Gastrocnemius medialis (tissue), 4 donors: ENCODE results near the gene COL27A1. TPM values are rescaled to one million over a fixed set of nuclear protein-coding genes. Genes with fewer than 3 reads are reported as not detected.

Experiments
- ATAC-seq, 2 donors: fragments of 150-250 bp; one replicate each; pipeline ENCODE4 v1.9.1; 2016
- DNase-seq, 2 donors: peaks; one replicate each; pipeline ENCODE4 v3.0.0-alpha.2; 2019
- H3K27ac ChIP-seq, 4 donors: fragments of 200-600 bp; sonication (generic); 1 replicate in 1 of 4; 2 replicates in 3 of 4; pipeline ENCODE4 v1.5.1; 2016 to 2018; ENCODE audit warnings: mild to moderate bottlenecking in 2 of 4, moderate library complexity in 1 of 4
- H3K27me3 ChIP-seq, 3 donors: fragments of 200-600 bp; sonication (generic) in 2 of 3; 1 replicate in 1 of 3; 2 replicates in 2 of 3; pipeline versions ENCODE4 v1.5.1 to v1.6.0; 2016 to 2019; ENCODE audit warnings: mild to moderate bottlenecking in 1 of 3, moderate library complexity in 1 of 3
- H3K36me3 ChIP-seq, 2 donors: fragments of 200-600 bp; sonication (generic) in 1 of 2; one replicate each; pipeline ENCODE4 v1.5.1; 2017 to 2018
- H3K4me1 ChIP-seq, 2 donors: fragments of 200-600 bp; sonication (generic) in 1 of 2; one replicate each; pipeline ENCODE4 v1.5.1; 2016 to 2017; ENCODE audit warnings: mild to moderate bottlenecking in 2 of 2
- H3K4me3 ChIP-seq, 4 donors: fragments of 200-600 bp; sonication (generic) in 3 of 4; 1 replicate in 1 of 4; 2 replicates in 3 of 4; pipeline ENCODE4 v1.5.1; 2016 to 2019; ENCODE audit warnings: mild to moderate bottlenecking in 2 of 4
- H3K9me3 ChIP-seq, 3 donors: fragments of 200-600 bp; sonication (generic) in 2 of 3; 1 replicate in 1 of 3; 2 replicates in 2 of 3; pipeline ENCODE4 v1.5.1; 2016 to 2019
- CTCF ChIP-seq, 5 experiments: fragments of 450-650 bp in 3 of 5; fragments of 200-600 bp in 2 of 5; sonication (generic) in 2 of 5; IDR thresholded peaks in 4 of 5; conservative IDR thresholded peaks in 1 of 5; 1 replicate in 4 of 5; 2 replicates in 1 of 5; pipeline ENCODE4 v1.5.1; 2016 to 2019; ENCODE audit warnings: antibody characterized with exemption in 5 of 5, mild to moderate bottlenecking in 3 of 5, moderate library complexity in 3 of 5
- POLR2A ChIP-seq, 2 donors: fragments of 450-650 bp; IDR thresholded peaks; one replicate each; pipeline ENCODE4 v1.6.1; 2017; ENCODE audit warnings: antibody characterized with exemption in 2 of 2, mild to moderate bottlenecking in 2 of 2, moderate library complexity in 2 of 2
- in situ Hi-C, 4 donors: fragments of 200-750 bp; cut with MboI; loops; one replicate each; pipeline versions ENCODE4 v1.15.0 to v1.8.0; 2017; ENCODE audit warnings: low sequenced_read_pairs in 4 of 4
- intact Hi-C: fragments of 100-400 bp; cut with DNase I; formaldehyde crosslinking; loops from one replicate; pipeline ENCODE4 v1.15.1; 2023; ENCODE audit warnings: low total_unique reads
- total RNA-seq, 4 donors: library from RNA; depleted of rRNA; stranded (reverse); fragments of >200 nt; gene quantifications; one replicate each; pipeline versions ENCODE4 v1.1.0 to v1.2.3, GENCODE V29; 2016

Gene COL27A1
- total RNA-seq, 4 donors from 2014 or later, result 0.42 to 1.4 (median 0.95) TPM

- Histone ChIP-seq H3K9me3 (no peaks in the 10 kb centered on the region), H3K36me3 (no peaks in the 10 kb centered on the region), H3K4me1 (peaks cover 20 to 25% of the 10 kb centered on the region in 2 donors), H3K4me3 (no peak overlapping the region), H3K27me3 (no peaks in the 10 kb centered on the region), H3K27ac (no peak overlapping the region)
- DNase-seq, result no peak
- TF ChIP-seq POLR2A (IDR thresholded peaks at IDR 0.05) (no peak), CTCF (IDR thresholded peaks at IDR 0.05 in 4 of 5, conservative IDR thresholded peaks at IDR 0.05 in 1 of 5) (no peak)
- ATAC-seq, result no peak
- intact Hi-C loops (no loop called here), in situ Hi-C loops (no loop called here)
Observed at GRCh38 chr9:114213566-114213965, 58.2 kb downstream of the COL27A1 start.

GRCh38 chr9:114214181-114214580 lies 58.8 kb downstream of the COL27A1 start:
- no peak for ATAC-seq
- Histone ChIP-seq H3K36me3 (no peaks in the 10 kb centered on the region), H3K4me3 (no peak overlapping the region), H3K4me1 (peaks cover 20 to 21% of the 10 kb centered on the region in 2 donors), H3K9me3 (no peaks in the 10 kb centered on the region), H3K27me3 (no peaks in the 10 kb centered on the region), H3K27ac (no peak overlapping the region)
- intact Hi-C loops (no loop called here), in situ Hi-C loops (no loop called here)
- TF ChIP-seq CTCF (IDR thresholded peaks at IDR 0.05 in 4 of 5, conservative IDR thresholded peaks at IDR 0.05 in 1 of 5) (no peak), POLR2A (IDR thresholded peaks at IDR 0.05) (no peak)
- no peak for DNase-seq

DNA sequence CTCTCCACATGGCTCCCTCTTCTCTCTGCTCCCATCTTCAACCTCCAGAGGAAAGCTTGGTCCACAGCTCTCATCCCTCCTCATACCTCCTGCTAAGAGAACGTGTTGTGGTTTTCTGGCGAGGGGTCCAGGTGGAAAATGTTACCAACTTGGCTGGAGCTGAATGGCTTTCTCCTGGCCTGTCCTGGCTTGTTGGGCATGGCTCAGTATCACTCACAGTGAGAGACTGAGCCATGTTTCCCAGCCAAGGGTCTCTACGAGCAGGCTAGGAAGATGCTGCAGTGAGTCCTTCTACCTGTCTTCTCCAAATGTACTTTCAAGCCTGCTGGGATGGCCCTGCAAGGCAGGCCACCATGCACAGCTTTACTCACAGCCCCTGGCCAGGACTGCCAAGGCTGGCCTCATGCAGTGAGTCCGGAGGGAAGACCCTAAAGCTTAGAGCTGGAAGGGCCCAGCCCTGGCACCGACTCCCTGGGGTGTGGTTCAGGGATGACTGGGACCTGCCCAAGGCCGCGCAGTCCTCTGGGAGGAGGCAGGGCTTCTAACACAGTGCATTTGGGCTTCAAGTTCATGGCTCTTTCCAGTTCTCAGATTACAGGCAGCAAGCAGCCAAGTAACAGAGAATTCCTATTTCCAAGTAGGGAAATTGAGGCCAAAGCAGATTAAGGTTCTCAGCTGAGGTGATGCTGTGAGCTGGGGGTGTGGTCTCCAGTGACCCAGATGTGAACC lies 59.5 kb downstream of the COL27A1 start:
- Histone ChIP-seq H3K27me3 (no peaks in the 10 kb centered on the region), H3K9me3 (no peaks in the 10 kb centered on the region), H3K4me1 (peaks cover 16 to 20% of the 10 kb centered on the region in 2 donors), H3K27ac (peak overlapping the region in 2 of 4 donors; percentile 48 to 50), H3K36me3 (no peaks in the 10 kb centered on the region), H3K4me3 (no peak overlapping the region)
- ATAC-seq, result peak; percentile 78 to 79
- in situ Hi-C loops (loop anchor here in 1 of 4 donors (5.0 kb wide), 1 partner anchor 38 kb away; no protein-coding TSS in a partner anchor), intact Hi-C loops (no loop called here)
- TF ChIP-seq POLR2A (IDR thresholded peaks at IDR 0.05), result no peak
- TF ChIP-seq CTCF (IDR thresholded peaks at IDR 0.05 in 4 of 5, conservative IDR thresholded peaks at IDR 0.05 in 1 of 5), result no peak
- DNase-seq, result peak; percentile 20 to 48

DNA sequence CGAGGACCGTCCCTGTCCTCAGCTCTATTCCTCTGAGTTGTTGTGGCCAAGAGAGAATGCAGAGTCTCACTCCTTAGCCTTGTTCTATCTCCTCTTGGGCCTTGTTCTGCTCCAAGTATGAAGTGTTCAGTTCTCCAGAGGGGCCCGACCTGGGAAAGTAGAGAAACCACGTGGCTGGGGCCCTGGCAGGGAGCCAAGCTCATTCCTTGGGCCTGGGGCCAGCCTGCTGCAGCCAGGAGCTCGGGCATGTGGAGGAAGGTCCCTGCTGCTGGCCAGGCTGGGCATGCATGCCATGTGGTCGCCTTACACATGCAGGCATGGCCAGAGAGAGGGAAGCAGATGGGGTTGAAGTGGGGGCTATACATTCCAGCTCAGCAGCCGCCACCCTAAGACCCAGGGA lies 60.7 kb downstream of the COL27A1 start:
- intact Hi-C loops (no loop called here), in situ Hi-C loops (loop anchor here in 1 of 4 donors (5.0 kb wide), 1 partner anchor 39 kb away; no protein-coding TSS in a partner anchor)
- Histone ChIP-seq H3K27ac (peak overlapping the region in 1 of 4 donors; percentile 50), H3K27me3 (no peaks in the 10 kb centered on the region), H3K4me3 (no peak overlapping the region), H3K36me3 (no peaks in the 10 kb centered on the region), H3K4me1 (peaks cover 16 to 20% of the 10 kb centered on the region in 2 donors), H3K9me3 (no peaks in the 10 kb centered on the region)
- DNase-seq (peak in 1 of 2 donors; percentile 41), ATAC-seq (peak in 1 of 2 donors; percentile 16)
- TF ChIP-seq CTCF (IDR thresholded peaks at IDR 0.05 in 4 of 5, conservative IDR thresholded peaks at IDR 0.05 in 1 of 5), result no peak
